ENCODE measurements around the gene ANKS4B. TPM values are rescaled to one million over a fixed set of nuclear protein-coding genes. Genes with fewer than 3 reads are reported as not detected.
"Not testable (repeated sequence)": the region's sequence is repeated elsewhere in the genome, so short reads cannot be mapped to it uniquely, and the experiment has no call there.

ANKS4B gene
- total RNA-seq, 2 experiments from 2014 or later = not detected

DNA sequence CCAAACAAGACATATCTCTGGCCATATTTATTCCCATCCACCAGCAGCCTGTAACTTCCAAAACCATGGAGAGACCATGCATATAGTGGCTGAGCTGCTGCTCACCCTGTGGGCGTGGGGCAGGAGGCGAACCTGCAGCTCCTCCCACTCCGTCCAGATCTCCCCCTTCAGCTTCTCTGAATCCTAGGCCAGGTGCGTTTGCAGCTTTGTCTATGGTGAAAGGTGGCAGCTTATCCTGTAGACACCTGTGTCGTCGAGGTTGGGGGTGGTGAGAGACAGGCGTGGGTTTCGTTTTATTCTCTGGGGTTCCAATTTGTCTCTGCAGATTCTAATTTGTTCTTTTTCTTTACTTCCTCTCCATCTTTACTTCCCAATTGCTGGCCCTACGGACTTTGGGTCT, 9.7 kb upstream of the ANKS4B start:
- no peaks in the 10 kb centered on the region for H3K36me3 Mint-ChIP-seq (ENCODE audit: low read depth)
- ATAC-seq (no peak), DNase-seq (no peak)
- H3K27ac Mint-ChIP-seq = no peak overlapping the region
- H3K9me3 Mint-ChIP-seq (ENCODE audit: insufficient read depth) = no peaks in the 10 kb centered on the region
- peaks cover 52% of the 10 kb centered on the region for H3K27me3 Mint-ChIP-seq (ENCODE audit: low read depth)
- H3K4me1 Mint-ChIP-seq (ENCODE audit: low read depth) = peaks cover 8% of the 10 kb centered on the region
- ChIA-PET POLR2A (no interaction called here), CTCF (no interaction called here)
- no peak overlapping the region for H3K4me3 Mint-ChIP-seq

DNA sequence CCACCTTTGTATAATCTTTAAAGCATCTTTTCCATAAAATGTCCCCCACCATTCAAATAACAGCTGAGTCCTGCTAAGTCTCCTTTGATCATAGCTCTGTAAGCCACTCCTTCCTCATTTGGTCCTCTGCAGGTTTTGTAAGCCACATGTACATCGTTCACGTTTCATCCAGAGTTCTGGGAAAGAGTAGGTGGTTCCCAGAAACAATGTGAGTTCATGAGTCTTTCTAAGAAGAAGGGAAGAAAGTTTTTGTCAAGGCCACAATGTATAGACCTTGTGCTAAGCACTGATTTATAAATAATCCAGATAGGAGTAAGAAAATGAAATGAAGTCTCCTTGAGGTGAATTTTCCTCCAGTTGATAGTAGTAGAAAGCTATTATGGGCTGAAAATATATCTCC, 8.7 kb upstream of the ANKS4B start:
- H3K4me3 Mint-ChIP-seq = no peak overlapping the region
- no peak for ATAC-seq

DNA sequence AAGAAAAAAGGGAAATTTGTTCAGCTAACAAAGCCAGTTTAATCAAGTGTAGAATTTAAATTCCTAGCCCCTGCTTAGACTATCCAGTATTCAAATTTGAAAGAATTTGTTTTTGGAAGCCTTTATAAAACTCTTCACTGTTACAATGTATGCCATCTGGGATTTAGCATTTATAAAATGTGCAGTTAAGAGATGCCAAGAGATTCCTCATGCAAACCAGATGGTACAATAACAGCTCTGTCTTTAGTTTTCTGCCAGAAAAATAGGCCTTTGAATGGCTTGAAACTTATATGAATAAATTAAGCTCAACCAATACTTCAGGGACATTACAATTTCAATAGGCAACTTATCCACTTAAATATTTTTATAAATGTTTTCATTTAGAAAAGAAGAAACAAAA, 6.8 kb upstream of the ANKS4B start:
- Mint-ChIP-seq H3K9me3 (ENCODE audit: insufficient read depth) (no peaks in the 10 kb centered on the region), H3K36me3 (ENCODE audit: low read depth) (no peaks in the 10 kb centered on the region), H3K27ac (no peak overlapping the region), H3K27me3 (ENCODE audit: low read depth) (peaks cover 55% of the 10 kb centered on the region), H3K4me1 (ENCODE audit: low read depth) (peaks cover 8% of the 10 kb centered on the region), H3K4me3 (no peak overlapping the region)
- POLR2A ChIA-PET = no interaction called here
- CTCF ChIA-PET = no interaction called here
- ATAC-seq (no peak), DNase-seq (no peak)

More for the DNA sequence above, 8.7 kb upstream of the ANKS4B start:
- peak; percentile 24 for DNase-seq
- Mint-ChIP-seq H3K36me3 (ENCODE audit: low read depth) (no peaks in the 10 kb centered on the region), H3K27me3 (ENCODE audit: low read depth) (peaks cover 60% of the 10 kb centered on the region), H3K4me1 (ENCODE audit: low read depth) (peaks cover 8% of the 10 kb centered on the region), H3K27ac (no peak overlapping the region), H3K9me3 (ENCODE audit: insufficient read depth) (no peaks in the 10 kb centered on the region)
- ChIA-PET POLR2A (interaction anchor here (0.7 kb wide), 1 partner anchor 36 kb away, joined by 3 read pairs; no protein-coding TSS in a partner anchor), CTCF (no interaction called here)

DNA sequence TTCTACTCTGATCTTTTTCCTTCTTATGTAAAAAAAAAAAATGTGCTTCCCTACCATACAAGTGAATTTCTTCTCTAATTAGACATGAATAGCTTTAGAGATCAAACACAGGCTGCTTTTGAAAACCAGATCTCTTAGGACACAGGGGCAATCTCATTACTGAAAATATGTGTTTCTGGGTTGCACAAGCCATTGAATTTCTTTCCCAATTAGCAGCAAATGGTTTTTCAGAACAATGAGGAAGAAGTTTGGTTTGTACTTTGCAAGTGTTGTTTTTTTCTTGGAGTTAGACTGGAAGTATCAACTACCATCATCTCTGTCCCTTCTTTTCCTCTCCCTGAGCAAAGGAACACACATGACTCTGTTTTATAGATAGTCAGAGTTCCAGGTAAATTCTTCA, 5.6 kb upstream of the ANKS4B start:
- DNase-seq (no peak), ATAC-seq (no peak)
- POLR2A ChIA-PET = no interaction called here
- Mint-ChIP-seq H3K27me3 (ENCODE audit: low read depth) (peaks cover 49% of the 10 kb centered on the region), H3K4me3 (no peak overlapping the region), H3K4me1 (ENCODE audit: low read depth) (peaks cover 8% of the 10 kb centered on the region), H3K9me3 (ENCODE audit: insufficient read depth) (no peaks in the 10 kb centered on the region), H3K36me3 (ENCODE audit: low read depth) (no peaks in the 10 kb centered on the region), H3K27ac (no peak overlapping the region)
- CTCF ChIA-PET = no interaction called here

DNA sequence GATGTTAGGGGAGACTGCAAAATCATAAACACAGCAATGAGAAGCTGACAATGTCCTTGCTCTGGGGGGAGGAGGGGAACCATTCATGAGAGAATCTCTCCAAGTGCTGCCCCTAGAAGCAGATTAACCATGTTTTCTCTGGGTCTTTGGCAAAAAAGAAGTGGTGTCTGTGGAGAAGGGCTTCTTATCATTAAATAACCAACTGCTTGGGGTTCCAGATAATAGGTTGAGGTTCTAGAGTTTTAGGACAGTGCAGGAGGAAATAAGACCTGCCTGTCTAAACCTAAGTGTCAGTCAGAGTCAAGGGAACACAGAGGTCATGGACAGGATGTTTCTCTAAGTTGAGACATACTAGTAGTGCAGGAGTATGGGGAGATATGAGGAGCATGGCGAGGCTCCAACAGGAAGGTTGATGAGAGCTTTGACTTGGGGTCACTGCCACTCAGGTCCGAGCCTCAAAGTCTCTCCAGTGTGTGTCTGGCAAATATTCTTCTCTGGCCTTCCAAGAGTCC, 5.1 kb upstream of the ANKS4B start:
- Mint-ChIP-seq H3K4me1 (ENCODE audit: low read depth) (peaks cover 8% of the 10 kb centered on the region), H3K27ac (no peak overlapping the region), H3K9me3 (ENCODE audit: insufficient read depth) (no peaks in the 10 kb centered on the region), H3K27me3 (ENCODE audit: low read depth) (peaks cover 46% of the 10 kb centered on the region), H3K36me3 (ENCODE audit: low read depth) (no peaks in the 10 kb centered on the region), H3K4me3 (no peak overlapping the region)
- ATAC-seq = no peak
- ChIA-PET POLR2A (no interaction called here), CTCF (no interaction called here)
- DNase-seq = no peak

DNA sequence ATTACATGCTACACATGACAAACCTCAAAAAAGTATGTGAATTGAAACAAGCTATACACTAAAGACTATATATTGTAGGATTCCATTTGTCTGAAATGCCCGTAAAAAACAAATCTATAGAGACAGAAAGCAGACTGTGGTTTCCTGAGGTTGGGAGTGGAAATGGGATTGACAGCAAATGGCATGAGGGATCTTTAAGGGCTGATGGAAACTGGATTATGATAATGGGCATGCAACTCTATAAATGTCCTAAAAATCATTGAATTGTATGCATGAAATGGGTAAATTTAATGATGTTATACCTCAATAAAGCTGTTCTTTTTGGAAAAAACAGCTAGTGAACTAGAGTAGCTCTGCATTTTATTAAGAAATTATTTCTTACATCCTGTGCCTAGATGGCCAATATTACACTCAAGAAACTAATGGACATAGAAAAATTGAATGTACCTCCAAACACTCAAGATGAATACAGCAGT, 416 bp upstream of the ANKS4B start:
- H3K27ac Mint-ChIP-seq = no peak overlapping the region
- DNase-seq (no peak), ATAC-seq (no peak)
- H3K4me1 Mint-ChIP-seq (ENCODE audit: low read depth) = no peaks in the 10 kb centered on the region
- peaks cover 31% of the 10 kb centered on the region for H3K27me3 Mint-ChIP-seq (ENCODE audit: low read depth)
- no peaks in the 10 kb centered on the region for H3K36me3 Mint-ChIP-seq (ENCODE audit: low read depth)
- H3K9me3 Mint-ChIP-seq (ENCODE audit: insufficient read depth) = no peaks in the 10 kb centered on the region
- ChIA-PET CTCF (no interaction called here), POLR2A (no interaction called here)
- H3K4me3 Mint-ChIP-seq = no peak overlapping the region

DNA sequence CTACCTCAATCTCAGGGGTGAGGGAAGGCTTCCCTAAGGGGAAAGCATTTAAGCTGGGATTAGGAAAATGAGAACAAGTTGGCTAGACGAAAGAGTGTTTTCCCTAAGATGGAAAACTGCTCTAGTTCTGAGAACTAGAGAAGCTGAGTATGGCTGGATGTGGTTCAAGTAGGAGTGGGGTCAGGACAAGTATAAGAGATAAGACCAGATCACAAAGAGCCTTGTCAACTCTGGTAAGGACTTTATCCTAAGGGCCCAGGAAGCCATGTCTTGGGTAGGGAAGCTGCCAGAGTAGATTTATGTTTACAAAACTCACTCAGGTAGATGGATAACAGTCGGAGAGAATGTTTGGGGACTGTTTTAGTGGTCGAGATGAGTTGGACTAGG, 1.7 kb downstream of the ANKS4B start:
- Mint-ChIP-seq H3K4me1 (ENCODE audit: low read depth) (no peaks in the 10 kb centered on the region), H3K36me3 (ENCODE audit: low read depth) (no peaks in the 10 kb centered on the region), H3K9me3 (ENCODE audit: insufficient read depth) (no peaks in the 10 kb centered on the region), H3K27ac (no peak overlapping the region), H3K4me3 (no peak overlapping the region), H3K27me3 (ENCODE audit: low read depth) (peaks cover 21% of the 10 kb centered on the region)
- POLR2A ChIA-PET = no interaction called here
- CTCF ChIA-PET = no interaction called here
- DNase-seq (no peak), ATAC-seq (no peak)

DNA sequence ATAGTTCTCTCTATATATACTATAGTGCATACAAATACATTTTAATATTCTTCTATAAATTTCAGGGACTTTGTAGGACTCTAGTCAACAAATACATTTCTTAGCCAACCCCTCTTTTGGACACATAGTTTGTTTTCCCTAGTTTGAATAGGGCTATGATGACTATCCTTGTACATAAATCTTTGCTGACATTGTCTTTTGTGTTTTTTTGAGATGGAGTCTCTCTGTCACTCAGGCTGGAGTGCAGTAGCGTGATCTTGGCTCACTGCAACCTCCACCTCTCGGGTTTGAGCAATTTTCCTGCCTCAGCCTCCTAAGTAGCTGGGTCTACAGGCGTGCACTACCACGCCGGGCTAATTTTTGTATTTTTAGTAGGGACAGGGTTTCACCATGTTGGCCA, 3.3 kb downstream of the ANKS4B start:
- Mint-ChIP-seq H3K4me1 (ENCODE audit: low read depth) (no peaks in the 10 kb centered on the region), H3K36me3 (ENCODE audit: low read depth) (no peaks in the 10 kb centered on the region), H3K9me3 (ENCODE audit: insufficient read depth) (no peaks in the 10 kb centered on the region), H3K4me3 (no peak overlapping the region), H3K27ac (no peak overlapping the region), H3K27me3 (ENCODE audit: low read depth) (peaks cover 20% of the 10 kb centered on the region)
- POLR2A ChIA-PET = no interaction called here
- CTCF ChIA-PET = no interaction called here
- DNase-seq (no peak), ATAC-seq (no peak)

DNA sequence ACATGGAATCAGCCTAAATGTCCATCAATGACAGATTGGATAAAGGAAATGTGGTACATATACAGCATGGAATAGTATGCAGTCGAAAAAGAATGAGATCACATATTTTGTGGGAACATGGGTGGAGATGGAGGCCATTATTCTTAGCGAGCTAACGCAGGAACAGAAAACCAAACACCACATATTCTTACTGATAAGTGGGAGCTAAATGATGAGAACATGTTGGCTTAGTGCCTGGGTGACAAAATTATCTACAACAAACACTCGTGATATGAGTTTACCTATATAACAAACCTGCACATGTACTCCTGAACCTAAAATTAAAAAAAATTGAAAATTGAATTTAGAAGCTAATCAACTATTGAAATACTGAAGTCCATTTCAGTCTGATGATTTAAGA, 6.1 kb downstream of the ANKS4B start:
- CTCF ChIA-PET = no interaction called here
- DNase-seq (no peak), ATAC-seq (no peak)
- POLR2A ChIA-PET = no interaction called here
- Mint-ChIP-seq H3K27me3 (ENCODE audit: low read depth) (peaks cover 23% of the 10 kb centered on the region), H3K4me1 (ENCODE audit: low read depth) (no peaks in the 10 kb centered on the region), H3K9me3 (ENCODE audit: insufficient read depth) (no peaks in the 10 kb centered on the region), H3K36me3 (ENCODE audit: low read depth) (no peaks in the 10 kb centered on the region), H3K4me3 (no peak overlapping the region), H3K27ac (no peak overlapping the region)

DNA sequence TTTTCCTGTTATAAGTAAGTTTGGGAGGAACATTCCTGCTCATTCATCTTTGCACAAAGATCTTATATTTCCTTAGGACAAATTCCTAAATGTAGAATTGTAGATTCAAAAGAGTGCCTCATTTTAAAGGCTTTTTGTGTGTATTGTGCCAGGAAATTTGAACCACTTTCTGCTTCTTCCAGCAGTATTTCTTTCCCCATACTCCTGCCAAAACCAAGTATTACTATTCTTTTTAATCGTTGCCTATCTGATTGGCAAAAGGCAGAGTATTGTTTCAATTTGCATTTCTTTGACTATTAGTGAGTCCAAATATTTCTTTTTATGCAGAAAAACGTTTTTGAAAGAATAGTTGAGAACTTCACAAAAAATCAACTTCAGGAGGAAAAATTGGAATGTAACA, 9.3 kb downstream of the ANKS4B start:
- H3K4me3 Mint-ChIP-seq = no peak overlapping the region
- ATAC-seq (no peak), DNase-seq (no peak)
- H3K4me1 Mint-ChIP-seq (ENCODE audit: low read depth) = no peaks in the 10 kb centered on the region
- POLR2A ChIA-PET = no interaction called here
- H3K27me3 Mint-ChIP-seq (ENCODE audit: low read depth) = peaks cover 21% of the 10 kb centered on the region
- H3K9me3 Mint-ChIP-seq (ENCODE audit: insufficient read depth) = no peaks in the 10 kb centered on the region
- CTCF ChIA-PET = no interaction called here
- no peak overlapping the region for H3K27ac Mint-ChIP-seq
- H3K36me3 Mint-ChIP-seq (ENCODE audit: low read depth) = no peaks in the 10 kb centered on the region

DNA sequence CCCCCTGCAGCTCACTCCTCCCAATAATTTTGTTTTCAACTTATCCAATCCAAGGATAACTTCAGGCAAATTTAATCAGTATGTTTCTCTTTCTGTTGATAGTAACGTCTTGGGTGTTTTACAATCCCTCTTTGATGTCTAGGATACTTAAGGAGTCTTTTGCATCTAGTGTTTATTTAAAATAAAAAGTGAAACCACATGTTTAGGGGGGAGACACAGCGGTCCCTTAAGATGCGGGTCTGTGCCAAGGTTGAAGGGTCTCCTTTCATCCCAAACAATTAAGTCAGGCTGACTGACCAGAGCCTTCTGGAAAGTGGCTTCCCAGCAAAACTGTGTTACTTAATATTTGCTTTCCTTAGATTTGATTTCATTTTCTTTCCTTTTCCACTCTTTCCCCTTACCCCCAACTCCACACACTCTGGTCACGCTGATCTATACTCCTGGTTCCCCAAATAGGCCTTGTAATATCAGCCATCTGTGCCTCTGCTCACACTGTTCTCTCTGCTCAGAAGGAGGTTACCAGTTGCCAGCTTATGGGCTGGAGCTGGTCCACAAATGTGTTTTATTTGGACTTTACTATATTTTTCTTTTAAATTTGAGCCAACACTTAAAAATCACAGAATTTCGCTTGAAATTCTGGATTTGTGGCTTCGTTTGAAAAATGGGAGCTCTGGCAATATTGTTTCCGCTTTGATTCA, 11.2 kb downstream of the ANKS4B start:
- Mint-ChIP-seq H3K4me3 (no peak overlapping the region), H3K36me3 (ENCODE audit: low read depth) (no peaks in the 10 kb centered on the region), H3K4me1 (ENCODE audit: low read depth) (no peaks in the 10 kb centered on the region), H3K9me3 (ENCODE audit: insufficient read depth) (no peaks in the 10 kb centered on the region), H3K27me3 (ENCODE audit: low read depth) (peaks cover 15% of the 10 kb centered on the region), H3K27ac (no peak overlapping the region)
- POLR2A ChIA-PET = no interaction called here
- CTCF ChIA-PET = no interaction called here
- ATAC-seq = no peak
- DNase-seq = no peak

DNA sequence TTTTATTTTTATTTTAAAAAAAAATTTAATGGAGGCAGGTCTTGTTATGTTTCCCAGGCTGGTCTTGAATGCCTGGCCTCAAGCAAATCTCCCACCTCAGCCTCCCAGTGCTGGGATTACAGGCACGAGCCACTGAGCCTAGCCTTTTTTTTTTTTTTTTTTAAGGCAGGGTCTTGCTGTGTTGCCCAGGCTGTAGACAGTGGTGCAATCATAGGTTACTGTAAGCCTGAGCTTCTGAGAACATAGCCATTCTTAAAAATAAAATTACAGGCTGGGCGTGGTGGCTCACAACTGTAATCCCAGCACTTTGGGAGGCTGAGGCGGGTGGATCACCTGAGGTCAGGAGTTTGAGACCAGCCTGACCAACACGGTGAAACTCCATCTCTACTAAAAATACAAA, 14.7 kb downstream of the ANKS4B start:
- H3K27ac Mint-ChIP-seq; H3K36me3 Mint-ChIP-seq (ENCODE audit: low read depth); POLR2A ChIA-PET; ATAC-seq; CTCF ChIA-PET; H3K4me3 Mint-ChIP-seq; H3K9me3 Mint-ChIP-seq (ENCODE audit: insufficient read depth); DNase-seq; H3K4me1 Mint-ChIP-seq (ENCODE audit: low read depth): not testable (repeated sequence)
- H3K27me3 Mint-ChIP-seq (ENCODE audit: low read depth) = peaks cover 15% of the 10 kb centered on the region

All from activated CD8-positive, alpha-beta T cell treated with anti-CD3 and anti-CD28 coated beads, Interleukin-2, amount 10 ng/mL, durations not matched to agents 7 days and 5 days (primary cell).